IPS-NIHi7 (cell line): ENCODE data around the gene C7orf25.
A peak's percentile ranks its signal among the peaks of the same experiment; 100 is the strongest.

Source experiments
- DNase-seq: peaks from one replicate; pipeline ENCODE4 v3.0.0; 2012; ENCODE audit warnings: mixed read lengths; ENCODE audit errors: extremely low spot score

Gene C7orf25

GRCh38 chr7:42911454-42912447, at the start of gene C7orf25:
TSS of gene C7orf25 (minus strand) at chr7:42912070. CDS start at chr7:42910900, 1,170 bp downstream.
- peak; percentile 96 for DNase-seq

GRCh38 chr7:42961170-42961569, 49.3 kb upstream of the C7orf25 start:
- DNase-seq: no peak

GRCh38 chr7:42960762-42961161, 48.9 kb upstream of the C7orf25 start:
- DNase-seq: no peak

GRCh38 chr7:42959549-42959948, 47.7 kb upstream of the C7orf25 start:
- no peak for DNase-seq

GRCh38 chr7:42956062-42956461, 44.2 kb upstream of the C7orf25 start:
- no peak for DNase-seq

GRCh38 chr7:42953994-42954393, 42.1 kb upstream of the C7orf25 start:
- no peak for DNase-seq

- DNase-seq: no peak
Observed at GRCh38 chr7:42952328-42952727, 40.5 kb upstream of the C7orf25 start.

GRCh38 chr7:42950417-42950816, 38.5 kb upstream of the C7orf25 start:
- DNase-seq: no peak

- DNase-seq: no peak
Observed at GRCh38 chr7:42947521-42947920, 35.7 kb upstream of the C7orf25 start.

GRCh38 chr7:42946627-42946950, 34.7 kb upstream of the C7orf25 start:
- no peak for DNase-seq

- DNase-seq: no peak
Observed at GRCh38 chr7:42945821-42946626, 34.2 kb upstream of the C7orf25 start.

GRCh38 chr7:42940985-42941847, 29.3 kb upstream of the C7orf25 start:
- peak; percentile 79 for DNase-seq

GRCh38 chr7:42939457-42940240, 27.8 kb upstream of the C7orf25 start:
- DNase-seq: no peak

- no peak for DNase-seq
Observed at GRCh38 chr7:42935861-42936260, 24.0 kb upstream of the C7orf25 start.

- DNase-seq: no peak
Observed at GRCh38 chr7:42934291-42934690, 22.4 kb upstream of the C7orf25 start.

GRCh38 chr7:42932811-42933591, 21.1 kb upstream of the C7orf25 start:
- peak; percentile 25 for DNase-seq

GRCh38 chr7:42931834-42932651, 20.2 kb upstream of the C7orf25 start, which contains the start of the genes MRPL32 and PSMA2:
TSS of gene MRPL32 (plus strand) at chr7:42932376. CDS start at chr7:42932387, 11 bp downstream.
TSS of gene PSMA2 (minus strand) at chr7:42932174. CDS start at chr7:42932158, 16 bp downstream.
- DNase-seq: peak; percentile 98

GRCh38 chr7:42931447-42931833, 19.6 kb upstream of the C7orf25 start:
- DNase-seq: no peak

GRCh38 chr7:42930889-42931288, 19.0 kb upstream of the C7orf25 start:
- DNase-seq: no peak
